HG02840 (cell line): ENCODE measurements around the gene ANKRD29.
"Not testable (repeated sequence)": the region's sequence is repeated elsewhere in the genome, so short reads cannot be mapped to it uniquely, and the experiment has no call there.

Source experiments
- ATAC-seq: cut with Tn5 transposase; IDR thresholded peaks from one replicate; pipeline ENCODE4 v1.9.1; 2021; ENCODE audit warnings: mild to moderate bottlenecking, moderate library complexity, moderate number of reproducible peaks; ENCODE audit not compliant: unreplicated experiment, low FRiP score

Gene ANKRD29

GRCh38 chr18:23568281-23569138 lies 94.2 kb downstream of the ANKRD29 start:
- no peak for ATAC-seq

GRCh38 chr18:23567671-23568070 lies 95.0 kb downstream of the ANKRD29 start:
- ATAC-seq = no peak

- no peak for ATAC-seq
These were observed 96.7 kb downstream of the ANKRD29 start for GRCh38 chr18:23565916-23566547.

GRCh38 chr18:23563377-23564043 lies 99.2 kb downstream of the ANKRD29 start:
- ATAC-seq = no peak

- no peak for ATAC-seq
These were observed 102.5 kb downstream of the ANKRD29 start for GRCh38 chr18:23560186-23560585.

- ATAC-seq = not testable (repeated sequence)
These were observed 105.2 kb downstream of the ANKRD29 start for GRCh38 chr18:23557511-23557910.

- ATAC-seq = no peak
These were observed 106.4 kb downstream of the ANKRD29 start for GRCh38 chr18:23556145-23556780.

GRCh38 chr18:23553887-23554286 lies 108.8 kb downstream of the ANKRD29 start:
- no peak for ATAC-seq

- ATAC-seq = no peak
These were observed 110.2 kb downstream of the ANKRD29 start for GRCh38 chr18:23552505-23552904.

- no peak for ATAC-seq
These were observed 110.7 kb downstream of the ANKRD29 start for GRCh38 chr18:23551978-23552377.

GRCh38 chr18:23550898-23551297 lies 111.8 kb downstream of the ANKRD29 start:
- no peak for ATAC-seq
